IPS-NIHi11 (cell line): Measurements from ENCODE around the gene ZNF546.
"Not testable (repeated sequence)": the region's sequence is repeated elsewhere in the genome, so short reads cannot be mapped to it uniquely, and the experiment has no call there.

Experiments
- DNase-seq: peaks from one replicate; pipeline ENCODE4 v3.0.0; 2012; ENCODE audit warnings: mixed read lengths, low spot score

ZNF546 gene

DNA sequence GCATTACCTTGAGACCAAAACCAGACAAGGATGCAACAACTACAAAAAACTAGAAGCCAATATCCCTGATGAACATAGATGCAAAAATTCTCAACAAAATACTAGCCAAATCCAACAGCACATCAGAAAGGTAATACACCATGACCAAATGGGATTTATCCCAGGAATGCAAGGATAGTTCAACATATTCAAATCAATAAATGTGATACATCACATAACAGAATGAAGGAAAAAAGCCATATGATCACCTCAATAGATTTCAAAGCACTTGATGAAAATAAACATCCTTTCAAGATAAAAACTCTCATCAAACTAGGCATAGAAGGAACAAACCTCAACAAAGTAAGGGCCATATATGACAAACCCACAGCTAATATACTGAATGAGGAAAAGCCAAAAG is 10.2 kb upstream of the ZNF546 start:
- DNase-seq, result no peak

DNA sequence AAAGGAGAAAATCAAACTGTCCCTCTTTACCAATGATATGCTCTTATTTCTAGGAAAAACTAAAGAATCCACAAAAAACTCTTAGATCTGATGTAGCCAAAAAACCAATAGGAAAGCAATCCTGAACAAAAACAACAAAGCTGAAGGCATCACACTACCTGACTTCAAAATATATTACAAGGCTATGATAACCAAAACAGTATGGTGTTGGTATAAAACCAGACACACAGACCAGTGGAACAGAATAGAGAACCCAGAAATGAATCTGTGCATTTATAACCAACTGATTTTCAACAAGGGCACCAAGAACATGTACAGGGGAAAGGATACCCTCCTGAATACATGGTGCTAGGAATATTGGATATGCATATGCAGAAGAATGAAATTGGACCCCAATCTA is 9.7 kb upstream of the ZNF546 start:
- DNase-seq, result no peak

DNA sequence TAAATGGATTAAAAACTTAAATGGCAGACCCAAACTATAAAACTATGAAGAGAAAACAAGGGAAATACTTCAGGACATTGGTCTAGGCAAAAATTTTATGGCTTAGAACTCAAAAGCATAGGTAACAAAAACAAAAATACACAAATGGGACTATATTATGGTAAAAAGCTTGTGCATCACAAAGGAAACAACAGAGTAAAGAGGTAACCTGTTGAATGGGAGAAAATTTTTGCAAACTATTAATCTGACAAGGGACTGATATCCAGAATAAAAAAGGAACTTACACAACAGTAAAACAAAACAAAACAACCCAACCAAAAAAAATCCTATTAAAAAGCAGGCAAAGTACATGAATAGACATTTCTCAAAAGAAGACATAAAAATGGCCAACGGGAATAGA is 9.3 kb upstream of the ZNF546 start:
- no peak for DNase-seq

DNA sequence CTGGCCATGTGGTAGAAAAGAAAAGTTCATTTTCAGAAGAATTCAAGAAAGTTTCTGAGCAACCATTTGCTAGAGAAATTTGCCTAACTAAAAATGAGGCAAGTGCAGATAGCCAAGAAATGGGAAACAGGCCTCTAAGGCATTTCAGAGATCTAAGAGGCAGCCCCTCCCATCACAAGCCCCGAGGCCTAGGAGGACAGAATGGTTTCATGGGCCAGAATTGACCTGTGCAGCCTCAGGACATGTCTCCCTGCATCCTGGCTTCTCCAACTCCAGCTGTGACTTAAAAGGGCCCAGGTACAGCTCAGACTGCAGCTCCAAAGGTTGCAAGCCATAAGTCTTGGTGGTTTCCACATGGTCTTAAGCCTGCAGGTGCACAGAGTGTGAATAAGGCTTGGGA is 3.3 kb upstream of the ZNF546 start:
- no peak for DNase-seq

DNA sequence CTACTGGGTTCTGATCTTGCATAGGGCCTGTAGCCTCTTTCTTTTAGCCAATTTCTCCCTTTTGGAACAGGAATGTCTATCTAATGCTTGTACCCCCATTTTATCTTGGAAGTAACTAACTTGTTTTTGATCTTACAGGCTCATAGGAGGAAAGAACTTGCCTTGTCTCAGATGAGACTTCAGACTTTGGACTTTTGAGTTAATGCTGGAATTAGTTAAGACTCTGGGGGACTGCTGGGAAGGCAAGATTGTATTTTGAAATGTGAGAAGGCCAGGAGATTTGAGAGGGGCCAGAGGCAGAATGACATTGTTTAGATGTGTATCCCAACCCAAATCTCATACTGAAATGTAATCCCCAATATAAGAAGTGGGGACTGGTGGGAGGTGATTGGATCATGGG is 2.5 kb upstream of the ZNF546 start:
- no peak for DNase-seq

DNA sequence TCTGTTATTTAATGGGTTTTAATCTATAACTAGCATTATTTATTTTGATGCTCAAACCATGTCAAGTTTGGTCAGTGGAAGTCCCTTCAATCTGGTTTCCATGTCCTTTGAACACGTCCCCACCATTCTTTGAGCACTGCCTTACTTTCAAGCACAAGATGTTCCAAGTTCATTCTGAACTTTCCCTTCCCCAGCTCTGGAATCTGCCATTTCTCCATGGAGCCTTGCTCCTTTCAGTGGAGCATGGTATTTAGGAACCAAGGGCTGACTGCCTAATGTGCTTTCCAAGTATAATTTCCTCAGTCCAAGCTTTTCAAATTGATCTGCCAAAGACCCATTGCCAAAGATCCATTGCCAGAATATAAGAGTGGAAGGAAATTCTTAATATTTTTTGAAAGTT is 1.1 kb upstream of the ZNF546 start:
- DNase-seq, result no peak

DNA sequence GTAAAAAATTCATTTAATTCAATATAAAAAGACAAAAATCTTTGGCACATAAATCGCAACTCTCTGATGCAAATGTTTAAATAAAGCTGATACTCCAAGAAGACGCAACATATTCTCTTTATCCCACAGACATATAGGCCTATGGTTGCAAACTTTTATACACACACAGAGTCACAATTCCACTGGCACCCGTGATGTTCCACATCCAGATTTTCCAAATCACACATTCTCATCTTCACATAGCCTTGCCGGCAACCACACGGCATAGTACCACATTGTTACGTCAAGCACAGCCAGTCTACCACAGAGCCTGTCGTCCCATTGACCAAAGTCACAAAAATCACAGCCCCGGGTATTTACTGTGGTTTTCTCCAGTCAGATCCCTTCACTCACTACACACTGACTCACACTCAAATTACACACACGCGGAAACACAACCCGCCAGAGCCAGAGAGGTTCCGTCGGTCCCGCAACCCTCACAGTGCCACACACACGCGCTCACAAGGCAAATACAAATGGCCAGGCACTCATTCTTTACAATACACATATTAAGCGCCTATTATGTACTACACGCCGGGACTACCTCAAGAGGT is 546 bp upstream of the ZNF546 start:
- DNase-seq, result peak; percentile 37

DNA sequence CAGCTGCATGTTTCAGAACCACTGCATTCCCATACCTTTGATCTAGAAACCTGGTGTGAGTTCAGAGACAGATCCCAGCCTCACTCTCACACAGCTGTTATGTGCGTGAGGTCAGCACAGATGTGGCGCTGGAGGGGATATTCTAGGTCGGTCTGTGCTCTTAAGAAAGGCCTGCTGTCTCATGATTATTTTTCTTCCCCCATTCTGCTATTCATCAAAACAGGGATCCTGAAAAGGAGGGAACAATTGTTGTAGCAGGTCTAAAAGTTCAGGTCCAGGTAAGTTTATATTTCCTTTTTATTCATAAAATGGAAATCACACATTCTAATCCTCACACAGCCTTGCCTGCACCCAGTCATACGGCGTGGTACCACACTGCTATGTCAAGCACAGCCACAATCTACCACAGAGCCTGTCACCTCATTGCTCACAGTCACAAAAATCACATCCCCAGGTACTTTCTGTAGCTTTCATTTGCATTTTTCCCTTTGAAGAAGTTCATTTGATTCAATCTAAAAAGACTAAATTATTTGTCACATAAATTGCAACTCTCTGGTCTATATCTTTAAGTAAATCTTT is 867 bp downstream of the ZNF546 start:
- no peak for DNase-seq

DNA sequence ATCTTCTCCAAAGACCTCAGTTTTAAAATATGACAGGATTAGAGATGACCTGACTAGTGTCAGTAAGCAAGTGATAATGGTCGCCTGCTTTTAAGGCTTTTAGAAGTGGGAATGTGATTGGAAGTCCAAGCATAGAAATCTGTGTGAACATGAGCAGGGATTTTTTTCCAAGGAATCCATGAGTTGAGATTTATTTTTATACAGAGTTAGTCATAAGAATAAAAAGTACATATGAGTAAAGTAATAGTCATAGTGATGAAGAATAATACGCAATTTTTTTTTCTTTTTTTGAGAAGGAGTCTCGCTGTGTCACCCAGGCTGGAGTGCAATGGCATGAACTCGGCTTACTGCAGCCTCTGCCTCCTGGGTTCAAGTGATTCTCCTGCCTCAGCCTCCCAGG is 1.6 kb downstream of the ZNF546 start:
- no peak for DNase-seq

DNA sequence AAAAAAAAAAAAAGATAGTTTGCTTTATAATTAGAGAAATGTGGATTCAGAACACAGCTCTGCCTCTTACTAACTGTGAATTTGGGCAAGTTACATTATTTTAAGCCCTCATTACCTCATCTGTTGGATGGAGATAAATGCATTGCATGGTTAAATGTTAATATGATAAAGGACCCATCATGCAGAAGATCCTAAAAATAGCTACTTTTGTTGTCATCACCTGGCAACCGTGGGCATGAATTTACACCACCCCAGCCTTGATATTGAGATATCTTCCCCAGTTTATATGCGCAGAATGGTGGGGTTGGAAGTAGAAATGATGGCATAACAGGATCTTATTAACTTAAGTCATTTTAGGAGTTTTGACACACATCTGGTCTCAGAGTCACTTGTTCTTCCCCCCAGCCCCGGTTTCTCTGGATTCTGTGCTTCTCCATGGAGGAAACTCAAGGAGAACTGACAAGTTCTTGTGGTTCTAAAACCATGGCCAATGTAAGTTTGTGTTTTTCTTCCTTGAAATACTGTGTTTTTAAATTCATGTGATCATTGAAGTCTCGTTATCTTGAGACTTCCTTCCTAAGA is 8.9 kb downstream of the ZNF546 start:
- DNase-seq, result no peak

DNA sequence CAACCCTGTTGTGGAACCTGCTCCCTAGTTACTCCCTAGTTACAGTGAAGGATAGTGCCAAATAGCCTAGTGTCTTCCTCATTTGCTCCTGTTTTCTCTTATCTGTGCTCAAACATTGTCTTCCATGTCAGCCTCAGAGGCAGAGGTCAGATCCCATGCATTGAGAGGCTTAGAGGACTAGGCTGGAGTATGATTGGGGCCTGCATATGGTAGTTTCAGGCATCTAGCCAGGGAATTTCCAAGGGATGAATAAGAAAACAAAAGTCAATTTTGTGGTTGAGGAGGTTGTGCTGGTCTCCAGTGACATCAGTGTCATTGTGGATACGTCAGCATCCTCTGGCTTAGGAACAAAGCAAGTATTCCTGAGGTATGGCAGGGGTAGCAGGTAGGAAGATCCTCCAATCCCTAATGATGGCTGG is 9.4 kb downstream of the ZNF546 start:
- DNase-seq, result no peak

DNA sequence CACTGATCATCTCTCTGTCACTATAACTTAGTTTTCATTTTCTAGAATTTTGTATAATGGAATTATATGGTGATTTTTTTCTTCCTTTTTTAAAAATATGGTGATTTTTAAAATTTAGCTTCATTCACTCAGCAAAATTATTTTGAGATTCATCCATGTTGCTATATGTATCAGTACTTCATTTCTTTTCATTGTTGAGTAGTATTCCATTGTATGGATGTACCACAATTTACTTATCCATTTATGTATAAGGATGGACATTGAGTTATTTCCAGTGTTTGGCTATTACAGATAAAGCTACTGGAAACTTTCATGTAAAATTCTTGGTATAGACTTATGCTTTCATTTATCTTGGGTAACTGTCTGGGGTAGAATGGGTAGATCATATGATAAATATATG is 12.8 kb downstream of the ZNF546 start:
- no peak for DNase-seq

DNA sequence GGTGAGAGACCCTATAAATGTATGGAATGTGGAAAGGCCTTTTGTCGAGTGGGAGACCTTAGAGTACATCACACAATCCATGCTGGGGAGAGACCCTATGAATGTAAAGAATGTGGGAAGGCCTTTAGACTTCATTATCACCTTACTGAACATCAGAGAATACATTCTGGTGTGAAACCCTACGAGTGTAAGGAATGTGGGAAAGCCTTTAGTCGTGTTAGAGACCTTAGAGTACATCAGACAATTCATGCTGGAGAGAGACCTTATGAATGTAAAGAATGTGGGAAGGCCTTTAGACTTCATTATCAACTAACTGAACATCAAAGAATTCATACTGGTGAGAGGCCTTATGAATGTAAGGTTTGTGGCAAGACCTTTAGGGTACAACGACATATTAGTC is 17.1 kb downstream of the ZNF546 start:
- no peak for DNase-seq

DNA sequence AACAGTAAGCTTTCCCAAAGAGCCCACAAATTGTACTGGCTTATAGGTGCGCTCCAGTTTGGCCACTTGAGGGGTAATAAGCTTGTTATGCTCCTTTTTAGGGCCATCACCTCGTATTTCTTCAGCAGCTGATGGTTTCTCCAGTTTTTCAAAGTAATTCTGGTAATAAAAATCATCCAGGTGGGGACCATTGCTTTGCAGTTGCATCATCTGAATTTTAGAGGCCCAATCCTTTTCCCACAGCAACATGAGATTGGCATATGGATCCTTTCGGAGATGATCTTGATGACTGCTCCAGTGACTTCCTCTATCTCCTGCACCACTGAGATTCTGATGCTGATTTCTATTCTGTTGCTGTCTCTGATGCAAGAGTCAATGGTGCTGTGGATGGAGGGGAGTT is 27.1 kb downstream of the ZNF546 start:
- DNase-seq, result no peak

DNA sequence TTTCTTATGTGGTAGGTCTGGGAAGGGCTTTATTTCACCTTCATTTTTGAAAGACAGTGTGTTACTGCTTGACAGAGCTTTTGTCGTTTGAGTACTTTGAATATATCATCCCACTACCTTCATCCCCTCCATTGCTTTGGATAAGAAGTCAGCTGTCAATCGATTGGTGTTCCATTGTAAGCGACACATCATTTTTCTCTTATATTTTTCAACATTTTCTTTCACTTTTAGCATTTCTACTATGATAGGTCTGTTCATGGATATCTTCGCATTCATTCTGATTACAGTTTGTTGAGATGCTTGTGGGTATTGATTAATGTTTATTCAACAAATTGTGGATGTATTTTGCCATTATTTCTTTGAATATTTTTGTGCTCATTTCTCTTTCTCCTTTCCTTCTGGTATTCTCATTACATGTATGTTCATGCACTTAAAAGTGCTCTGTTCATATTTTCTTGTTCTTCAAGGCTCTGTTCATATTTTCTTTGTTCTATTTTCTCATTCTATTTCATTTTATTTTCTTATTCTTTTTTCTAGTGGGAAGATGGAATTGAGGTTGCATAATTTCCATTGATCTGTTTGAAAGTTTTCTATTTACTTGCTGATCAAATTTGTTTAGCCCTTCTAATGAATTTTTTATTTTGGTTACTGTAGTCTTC is 29.2 kb downstream of the ZNF546 start:
- DNase-seq, result no peak

DNA sequence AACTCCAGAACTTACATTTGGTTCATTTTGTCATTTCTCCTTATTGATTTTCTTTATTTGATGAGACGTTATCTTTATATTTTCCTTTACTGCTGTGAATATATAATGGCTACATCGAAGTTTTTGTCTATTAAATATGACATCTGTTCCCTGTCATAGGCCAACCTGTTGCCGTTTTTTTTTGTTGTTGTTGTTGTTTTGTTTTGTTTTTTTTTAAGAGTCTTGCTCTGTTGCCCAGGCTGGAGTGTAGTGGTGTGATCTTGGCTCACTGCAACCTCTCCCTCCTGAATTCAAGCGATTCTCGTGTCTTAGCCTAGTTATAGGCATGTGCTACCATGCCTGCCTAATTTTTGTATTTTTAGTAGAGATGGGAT is 29.7 kb downstream of the ZNF546 start:
- DNase-seq, result no peak

DNA sequence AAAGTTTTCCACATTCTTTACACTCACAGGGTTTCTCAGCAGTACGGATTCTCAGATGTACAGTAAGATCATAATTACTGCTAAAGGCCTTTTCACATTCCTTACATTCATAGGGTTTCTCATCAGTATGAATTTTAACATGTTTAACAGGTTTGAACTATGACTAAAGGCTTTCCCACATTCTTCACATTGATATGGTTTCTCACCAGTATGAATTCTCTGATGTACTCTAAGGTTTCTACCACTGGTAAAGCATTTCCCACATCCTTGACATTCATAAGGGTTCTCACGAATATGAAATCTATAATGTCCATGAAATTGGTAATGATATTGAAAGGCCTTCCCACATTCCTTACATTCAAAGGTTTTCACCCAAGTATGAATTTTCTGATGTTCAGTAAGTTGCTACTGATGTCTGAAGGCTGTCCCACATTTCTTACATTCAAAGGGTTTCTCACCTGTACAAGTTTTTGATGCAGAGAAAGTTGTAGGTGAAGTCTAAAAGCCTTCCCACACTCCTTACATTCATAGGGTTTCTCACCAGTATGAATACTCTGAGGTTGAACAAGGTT is 37.2 kb downstream of the ZNF546 start:
- DNase-seq, result no peak

DNA sequence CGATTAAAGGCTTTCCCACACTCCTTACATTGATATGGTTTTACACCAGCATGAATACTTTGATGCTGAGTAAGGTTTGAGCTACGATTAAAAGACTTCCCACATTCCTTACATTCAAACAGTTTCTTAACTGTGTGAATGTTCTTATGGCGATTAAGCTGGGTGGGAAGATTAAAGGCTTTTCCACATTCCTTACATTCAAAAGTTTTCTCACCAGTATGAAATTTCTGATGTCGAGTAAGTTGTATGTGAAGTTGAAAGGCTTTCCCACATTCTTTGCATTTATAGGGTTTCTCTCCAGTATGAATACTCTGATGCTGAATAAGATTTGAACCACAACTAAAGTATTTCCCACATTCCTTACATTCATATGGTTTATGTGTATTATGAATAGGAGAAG is 39.1 kb downstream of the ZNF546 start:
- DNase-seq, result no peak

DNA sequence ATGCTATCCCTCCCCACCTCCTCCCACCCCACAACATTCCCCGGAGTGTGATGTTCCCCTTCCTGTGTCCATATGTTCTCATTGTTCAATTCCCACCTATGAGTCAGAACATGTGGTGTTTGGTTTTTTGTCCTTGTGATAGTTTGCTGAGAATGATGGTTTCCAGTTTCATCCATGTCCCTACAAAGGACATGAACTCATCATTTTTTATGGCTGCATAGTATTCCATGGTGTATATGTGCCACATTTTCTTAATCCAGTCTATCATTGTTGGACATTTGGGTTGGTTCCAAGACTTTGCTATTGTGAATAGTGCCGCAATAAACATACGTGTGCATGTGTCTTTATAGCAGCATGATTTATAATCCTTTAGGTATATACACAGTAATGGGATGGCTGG is 41.2 kb downstream of the ZNF546 start:
- not testable (repeated sequence) for DNase-seq

DNA sequence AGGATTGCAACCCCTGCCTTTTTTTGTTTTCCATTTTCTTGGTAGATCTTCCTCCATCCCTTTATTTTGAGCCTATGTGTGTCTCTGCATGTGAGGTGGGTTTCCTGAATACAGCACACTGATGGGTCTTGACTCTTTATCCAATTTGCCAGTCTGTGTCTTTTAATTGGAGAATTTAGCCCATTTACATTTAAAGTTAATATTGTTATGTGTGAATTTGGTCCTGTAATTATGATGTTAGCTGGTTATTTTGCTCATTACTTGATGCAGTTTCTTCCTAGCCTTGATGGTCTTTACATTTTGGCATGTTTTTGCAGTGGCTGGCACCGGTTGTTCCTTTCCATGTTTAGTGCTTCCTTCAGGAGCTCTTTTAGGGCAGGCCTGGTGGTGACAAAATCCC is 44.9 kb downstream of the ZNF546 start:
- not testable (repeated sequence) for DNase-seq

DNA sequence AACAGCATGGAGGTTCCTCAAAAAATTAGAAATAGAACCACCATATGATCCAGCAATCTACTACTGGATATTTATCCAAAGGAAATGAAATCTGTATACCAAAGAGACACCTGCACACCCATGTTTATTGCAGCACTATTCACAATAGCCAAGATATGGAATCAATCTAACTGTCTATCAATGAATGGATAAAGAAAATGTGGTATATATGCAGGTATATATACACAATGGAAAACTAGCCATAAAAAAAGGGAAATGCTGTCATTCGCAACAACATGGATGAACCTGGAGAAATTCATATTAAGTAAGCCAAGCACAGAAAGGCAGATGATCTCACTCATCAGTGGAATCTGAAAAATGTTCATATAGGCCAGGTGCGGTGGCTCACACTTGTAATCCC is 56.6 kb downstream of the ZNF546 start:
- DNase-seq, result no peak

DNA sequence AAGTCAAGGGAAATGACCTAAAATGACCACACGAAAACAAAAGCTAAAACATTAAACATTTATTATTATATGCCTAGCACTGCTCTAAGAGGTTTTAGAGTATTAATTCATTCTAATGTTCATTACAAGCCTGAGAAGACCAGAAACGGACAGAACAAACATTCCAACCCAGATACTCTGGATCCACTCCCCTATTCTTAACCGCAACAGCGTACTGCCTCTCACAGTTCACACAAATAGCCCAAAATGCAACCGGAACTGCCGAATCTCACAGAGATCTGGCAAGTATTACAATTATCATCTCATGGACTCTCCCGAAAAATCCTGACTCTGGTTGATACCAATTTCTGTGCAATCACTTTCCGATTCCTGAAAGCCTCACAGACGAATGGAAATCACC is 57.8 kb downstream of the ZNF546 start:
- DNase-seq, result no peak

DNA sequence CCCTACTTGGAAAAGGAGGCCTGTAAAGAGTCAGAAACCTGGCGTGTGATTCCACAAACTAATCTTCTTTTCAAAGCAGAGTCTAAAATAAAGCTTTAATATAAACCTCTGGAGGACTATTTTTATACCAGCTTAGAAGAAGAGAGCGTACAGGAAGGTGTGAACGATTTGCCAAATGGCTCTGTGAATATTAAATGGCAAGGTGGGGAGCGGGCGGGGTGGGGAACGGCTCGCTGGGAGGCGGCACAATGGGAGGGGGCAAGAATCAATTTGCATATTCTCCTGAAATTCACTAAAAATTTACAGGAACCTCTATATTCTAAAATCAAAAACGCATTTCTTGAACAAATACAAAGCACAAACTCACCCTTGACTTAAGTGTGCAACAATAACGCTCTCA is 58.2 kb downstream of the ZNF546 start:
- no peak for DNase-seq
